GM19239 (cell line): ENCODE measurements around the gene FBXO17.

Experiments
- DNase-seq: peaks from one replicate; pipeline ENCODE4 v3.0.0; 2011; ENCODE audit warnings: low spot score; ENCODE audit not compliant: insufficient read length
- FAIRE-seq: peaks from 2 replicates; lab custom pipeline; 2011; peaks lifted over from hg19 to GRCh38; lab: Jason Lieb, UNC

Gene FBXO17

DNA sequence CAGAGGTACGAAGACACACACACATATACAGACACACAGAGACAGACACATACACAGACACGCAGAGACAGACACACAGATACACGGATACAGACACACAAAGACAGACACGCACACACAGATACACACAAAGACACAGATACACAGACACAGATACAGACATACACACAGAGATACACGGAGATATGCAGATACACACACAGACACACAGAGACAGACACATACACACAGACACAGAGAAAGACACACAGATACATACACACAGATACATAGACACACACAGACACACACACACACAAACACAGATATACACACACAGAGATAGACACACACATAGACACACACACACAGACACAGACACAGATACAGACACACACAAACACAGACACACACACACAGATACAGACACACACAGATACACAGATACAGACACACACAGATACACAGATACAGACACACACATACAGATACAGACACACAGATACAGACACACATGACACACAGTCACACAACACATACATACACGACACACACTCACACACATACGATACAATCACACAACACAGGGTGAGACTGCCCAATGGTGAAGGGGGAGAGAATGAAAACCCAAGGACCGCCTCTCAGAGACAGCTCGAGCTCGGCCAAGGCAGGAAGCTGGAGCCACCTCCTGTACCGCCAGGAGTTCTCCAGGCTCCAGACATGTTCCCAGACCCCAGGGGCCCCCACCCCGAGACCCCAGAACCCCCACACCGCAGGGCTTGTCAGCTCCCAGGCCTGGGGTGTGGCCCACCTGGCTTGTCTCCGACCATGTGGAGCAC is 54.7 kb downstream of the FBXO17 start:
- no peak for DNase-seq
- FAIRE-seq = no peak

DNA sequence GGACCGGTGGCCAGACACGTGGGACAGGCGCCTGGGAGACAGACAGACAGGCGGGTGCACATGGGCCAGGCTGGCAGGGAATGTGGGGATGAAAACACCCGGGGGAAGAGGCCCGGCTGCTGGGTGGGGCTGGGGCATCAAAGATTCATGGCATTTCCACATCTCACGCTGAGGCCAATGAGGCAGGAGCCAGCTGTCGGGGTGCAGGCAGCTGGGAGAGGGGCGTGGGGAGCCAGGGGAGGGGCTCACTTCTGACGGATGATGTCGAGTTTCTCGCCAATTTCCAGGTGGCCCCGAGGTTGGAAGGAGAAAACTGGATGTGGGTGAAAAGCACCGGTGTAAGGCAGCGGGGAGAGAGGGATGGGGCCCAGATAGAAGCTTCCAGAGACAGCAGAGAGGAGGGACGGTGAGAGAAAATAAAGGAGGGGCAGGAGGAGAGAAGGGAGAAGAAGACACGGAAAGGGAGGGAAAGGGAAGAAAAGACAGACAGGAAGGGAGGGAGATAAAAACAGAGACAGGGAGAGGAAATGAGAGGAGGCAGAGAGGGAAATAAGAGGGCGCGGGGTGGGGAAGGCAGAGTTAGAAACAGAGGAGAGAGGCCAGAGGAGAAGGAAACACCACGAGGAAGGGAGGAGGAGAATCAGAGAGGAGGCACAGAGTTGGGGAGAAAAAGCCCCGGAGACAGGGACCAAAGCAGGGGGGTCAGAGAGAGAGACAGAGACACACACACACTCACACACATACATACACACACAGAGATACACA is 55.5 kb downstream of the FBXO17 start:
- DNase-seq (no peak), FAIRE-seq (no peak)

DNA sequence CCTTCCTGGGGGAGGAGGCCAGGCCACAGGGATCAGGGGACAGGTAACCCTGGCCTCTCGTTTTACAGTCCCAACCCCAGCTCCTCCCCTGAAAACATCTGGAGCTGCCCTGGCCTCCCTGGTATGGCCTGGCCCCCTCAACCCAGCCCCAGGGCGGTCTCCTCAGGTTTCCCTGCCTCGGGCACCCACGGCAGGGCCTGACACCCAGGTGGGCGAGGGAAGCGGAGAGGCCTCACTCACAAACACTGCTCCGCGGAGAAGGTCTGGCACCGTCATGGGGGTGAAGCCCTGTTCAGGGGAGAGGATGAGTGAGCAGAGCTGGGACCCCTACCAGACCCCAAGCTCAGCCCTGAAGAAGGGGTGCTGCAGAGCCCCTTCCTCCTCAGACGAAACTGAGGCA is 57.0 kb downstream of the FBXO17 start:
- FAIRE-seq (no peak), DNase-seq (no peak)

DNA sequence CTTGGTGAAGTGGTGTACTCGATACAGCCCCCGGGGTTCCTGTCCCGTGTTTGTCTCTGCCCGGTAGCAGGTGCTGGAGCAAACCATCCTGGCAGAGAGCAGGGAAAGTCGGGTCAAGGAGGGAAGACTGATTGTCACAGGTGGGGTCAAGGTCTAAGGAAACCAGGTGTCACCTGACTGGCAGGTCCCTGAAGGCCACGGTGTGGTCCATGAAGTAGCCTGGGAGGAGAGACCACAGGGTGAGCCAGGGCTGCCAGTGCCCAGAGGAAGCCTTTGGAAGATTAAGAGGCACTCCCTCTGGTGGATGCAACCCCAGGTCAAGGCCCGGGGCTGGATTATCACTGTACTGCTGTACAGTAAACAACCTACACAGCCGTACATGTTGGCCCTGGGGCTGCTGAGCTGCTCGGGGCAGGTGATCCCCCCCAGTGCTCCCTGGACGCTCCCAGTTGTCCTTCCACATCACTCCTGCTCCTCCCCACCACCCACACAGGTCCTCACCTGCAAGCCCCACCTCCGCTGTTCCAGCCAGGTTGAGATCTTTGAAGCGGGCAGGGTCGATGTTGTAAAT is 57.5 kb downstream of the FBXO17 start:
- FAIRE-seq = no peak
- no peak for DNase-seq

DNA sequence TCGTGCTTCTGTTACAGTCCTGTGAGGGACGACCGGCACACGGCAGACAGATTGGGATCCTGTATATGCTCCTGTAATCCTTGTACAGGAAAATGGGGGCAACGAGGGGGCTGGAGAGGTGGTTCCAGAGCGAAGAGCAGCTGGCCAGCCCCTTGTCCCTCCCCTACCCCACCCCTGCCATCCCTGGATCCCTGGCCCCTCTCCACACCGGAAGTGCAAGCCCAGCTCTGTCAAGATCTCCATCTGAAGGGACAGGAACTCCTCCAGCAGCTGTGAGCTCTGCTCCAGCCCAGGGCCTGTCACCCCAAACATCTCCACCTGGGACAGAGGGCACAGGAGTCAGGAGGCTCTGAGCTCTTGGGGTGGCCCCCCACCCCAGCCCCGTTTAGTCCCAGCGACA is 58.0 kb downstream of the FBXO17 start:
- FAIRE-seq (no peak), DNase-seq (no peak)

DNA sequence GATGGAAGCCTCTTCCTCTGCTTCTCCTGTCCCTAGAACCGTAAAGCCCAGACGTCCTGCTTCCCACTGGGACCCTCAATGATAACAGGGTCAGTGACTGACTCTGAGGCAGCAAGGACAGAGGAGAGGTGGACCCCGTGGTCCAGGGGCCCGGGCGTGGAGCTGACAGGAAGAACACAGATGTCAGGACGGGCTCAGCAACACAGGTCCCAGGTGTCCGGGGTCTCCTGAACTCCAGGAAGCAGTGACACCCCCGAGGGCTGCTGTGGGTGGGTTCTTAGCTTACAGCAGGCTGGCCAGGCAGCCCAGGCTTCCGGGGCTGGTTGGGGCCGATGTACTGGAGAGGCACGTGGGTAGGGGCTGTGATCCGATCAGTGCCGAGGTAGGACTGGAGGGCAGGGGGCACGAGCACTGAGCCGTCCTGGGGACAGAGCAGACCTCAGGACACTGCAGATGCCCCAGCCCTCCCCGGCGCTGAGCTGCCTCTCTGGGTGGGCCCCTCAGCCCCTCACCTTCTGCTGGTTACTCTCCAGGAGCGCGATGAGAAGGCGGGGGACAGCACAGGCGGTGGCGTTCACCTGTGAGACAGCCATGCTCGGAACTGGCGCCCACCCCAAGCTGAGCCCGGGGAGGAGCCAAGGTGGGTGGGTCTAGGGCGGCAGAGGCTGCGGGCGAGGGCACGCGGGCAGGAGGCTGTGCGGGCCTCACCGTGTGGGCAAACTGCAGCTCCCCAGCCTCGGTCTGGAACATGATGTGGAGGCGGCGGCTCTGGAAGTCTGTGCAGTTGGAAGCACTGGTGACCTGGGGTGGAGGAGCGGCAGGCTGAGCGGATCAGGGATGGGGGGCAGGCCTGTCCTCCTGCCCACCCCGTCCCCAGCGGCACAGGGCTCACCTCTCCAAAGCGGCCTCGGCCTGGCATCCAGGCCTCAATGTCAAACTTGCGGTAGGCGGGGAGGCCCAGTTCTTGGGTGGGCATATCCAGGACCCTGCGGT is 59.9 kb downstream of the FBXO17 start:
- DNase-seq (no peak), FAIRE-seq (no peak)

DNA sequence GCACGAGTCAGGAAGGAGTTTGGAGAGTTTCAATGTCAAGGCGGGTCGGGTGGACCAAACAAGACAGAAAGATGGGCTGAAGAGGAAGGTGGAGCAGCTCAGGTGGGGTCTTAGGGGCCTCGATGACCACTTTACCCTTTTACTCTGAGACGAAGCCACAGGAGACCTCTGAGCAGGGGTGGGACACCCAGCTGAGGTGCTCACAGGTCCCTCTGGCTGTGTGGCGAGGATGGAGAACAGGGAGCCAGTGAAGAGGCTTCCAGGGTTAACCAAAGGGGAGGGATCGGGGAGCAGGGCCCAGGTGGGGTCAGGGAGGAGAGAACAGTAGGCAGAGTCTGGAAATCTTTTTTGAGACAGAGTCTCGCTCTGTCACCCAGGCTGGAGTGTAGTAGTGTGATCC is 61.6 kb downstream of the FBXO17 start:
- DNase-seq (no peak), FAIRE-seq (no peak)

DNA sequence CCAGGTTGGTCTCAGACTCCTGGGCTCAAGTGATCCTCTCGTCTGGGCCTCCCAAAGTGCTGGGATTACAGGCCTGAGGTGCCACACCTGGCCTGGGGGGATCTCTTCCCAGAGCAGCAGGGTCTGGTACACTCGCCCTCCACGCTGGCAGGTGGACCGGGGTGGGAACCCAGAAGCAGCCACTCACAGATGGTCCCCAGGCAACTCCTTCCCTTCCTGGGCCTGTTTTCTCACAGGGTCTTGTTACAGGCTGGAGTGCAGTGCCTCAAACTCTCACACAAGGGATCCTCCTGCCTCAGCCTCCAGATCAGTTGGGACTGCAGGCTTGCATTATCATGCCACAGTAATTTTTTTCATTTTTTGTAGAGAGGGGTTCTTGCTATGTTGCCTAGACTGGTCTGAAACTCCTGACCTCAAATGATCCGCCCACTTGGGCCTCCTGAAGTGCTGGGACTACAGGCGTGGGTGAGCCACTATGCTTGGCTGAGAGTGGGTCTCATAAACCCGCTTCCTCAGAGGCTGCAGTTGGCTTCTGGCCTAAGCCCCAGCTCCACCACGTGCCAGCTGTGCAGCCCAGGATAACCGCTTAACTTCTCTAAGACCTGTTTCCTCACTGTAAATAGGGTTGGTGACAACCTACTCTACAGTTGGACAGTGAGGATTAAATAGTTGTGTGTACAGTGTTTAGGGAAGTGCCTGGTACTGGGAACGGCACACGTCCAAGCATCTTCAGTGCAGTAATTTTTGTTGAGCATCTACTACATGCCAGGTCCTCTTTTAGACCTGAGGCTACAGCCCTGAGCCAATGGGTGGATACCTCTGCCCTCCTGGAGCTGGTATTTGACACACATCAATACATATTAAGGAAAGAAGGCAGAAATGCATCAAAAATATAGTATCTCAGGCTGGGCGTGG is 62.7 kb downstream of the FBXO17 start:
- DNase-seq (no peak), FAIRE-seq (no peak)

DNA sequence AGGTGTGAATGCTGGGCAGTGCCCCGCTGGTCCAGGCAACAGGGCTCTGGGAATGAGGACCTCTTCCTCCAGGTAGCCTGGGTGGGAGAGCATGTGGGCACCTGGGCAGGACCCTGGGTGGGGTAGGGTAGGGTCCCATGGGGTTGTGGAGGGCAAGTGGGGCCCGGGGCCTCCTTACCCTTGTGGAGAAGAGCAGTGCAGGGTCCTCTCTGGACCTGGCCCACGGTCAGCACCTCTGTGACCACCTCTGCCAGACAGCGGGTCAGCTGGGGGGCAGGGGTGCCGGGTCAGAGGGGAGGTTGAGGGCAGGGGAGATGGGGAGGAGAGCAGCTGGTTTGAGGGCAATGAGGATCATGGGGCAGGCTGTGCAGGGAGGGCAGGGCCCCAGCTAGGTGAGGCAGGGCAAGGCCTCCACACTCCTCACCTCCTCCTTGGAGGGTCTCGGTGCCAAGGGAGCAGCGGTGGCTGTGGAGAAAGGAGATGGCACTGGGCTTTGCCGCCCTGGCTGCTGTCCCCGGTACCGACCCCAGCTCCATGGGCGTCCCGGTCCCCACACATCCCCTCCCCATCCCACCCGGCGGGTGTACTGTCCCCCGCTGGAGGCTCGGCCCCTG is 64.0 kb downstream of the FBXO17 start:
- DNase-seq (no peak), FAIRE-seq (no peak)

DNA sequence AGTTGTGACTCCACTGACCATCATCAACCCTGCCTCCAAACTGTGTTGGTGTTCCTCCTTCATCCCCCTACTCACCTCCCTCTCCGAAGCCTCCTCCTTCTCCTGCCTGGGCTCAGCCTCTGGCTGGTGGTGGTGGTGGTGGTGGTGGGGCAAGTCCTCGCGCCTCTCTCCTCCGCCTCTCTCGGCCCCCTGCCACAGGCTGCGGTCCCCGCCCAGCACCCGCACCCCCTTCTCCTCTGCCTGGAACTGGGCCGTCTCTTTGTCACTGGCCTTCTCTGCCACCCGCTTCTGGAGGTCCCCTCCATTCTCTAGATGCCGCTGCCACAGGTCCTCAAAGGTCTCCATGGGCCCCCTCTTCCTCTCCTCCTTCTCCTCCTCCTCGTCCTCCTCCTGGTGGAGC is 65.1 kb downstream of the FBXO17 start:
- DNase-seq (no peak), FAIRE-seq (no peak)

DNA sequence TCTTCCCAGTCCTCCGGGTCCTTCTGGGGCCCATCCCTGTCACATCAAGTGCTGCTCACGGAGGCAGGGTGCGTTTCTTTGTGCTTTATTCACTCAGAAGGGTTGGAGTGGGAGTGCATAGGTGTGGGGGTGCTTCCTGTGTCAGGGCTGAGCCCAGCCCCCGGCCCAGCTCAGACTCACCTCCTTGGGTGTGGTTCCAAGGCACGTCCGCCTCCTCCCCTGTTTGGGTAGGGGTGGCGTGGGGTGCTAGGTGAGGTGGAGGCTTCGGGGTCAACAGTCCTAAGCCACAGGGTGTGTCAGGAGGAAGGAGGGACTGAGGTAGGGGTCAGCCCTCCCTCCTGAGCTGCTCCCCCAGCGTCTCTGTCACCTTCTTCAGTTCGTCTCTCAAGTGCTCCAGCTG is 66.6 kb downstream of the FBXO17 start:
- FAIRE-seq (no peak), DNase-seq (no peak)

DNA sequence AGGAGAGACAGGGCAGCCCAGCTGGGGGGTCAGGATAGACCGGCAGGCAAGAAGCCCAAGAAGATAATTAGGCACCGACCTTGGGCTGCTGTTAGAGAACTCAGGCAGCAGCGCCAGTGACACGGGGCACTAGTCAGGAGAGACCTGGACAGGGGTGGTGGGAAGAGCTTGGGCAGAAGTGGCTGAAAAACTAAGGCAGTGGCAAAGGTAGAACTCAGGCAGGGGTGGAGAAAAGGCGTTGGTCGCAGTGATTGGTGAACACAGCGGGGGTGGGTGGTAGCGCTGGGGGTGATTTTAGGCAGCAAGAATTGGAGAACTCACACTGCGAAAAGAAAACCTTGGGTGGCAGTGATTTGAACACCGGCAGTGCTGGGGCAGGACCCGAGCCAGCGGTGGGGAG is 67.9 kb downstream of the FBXO17 start:
- no peak for FAIRE-seq
- DNase-seq = no peak

DNA sequence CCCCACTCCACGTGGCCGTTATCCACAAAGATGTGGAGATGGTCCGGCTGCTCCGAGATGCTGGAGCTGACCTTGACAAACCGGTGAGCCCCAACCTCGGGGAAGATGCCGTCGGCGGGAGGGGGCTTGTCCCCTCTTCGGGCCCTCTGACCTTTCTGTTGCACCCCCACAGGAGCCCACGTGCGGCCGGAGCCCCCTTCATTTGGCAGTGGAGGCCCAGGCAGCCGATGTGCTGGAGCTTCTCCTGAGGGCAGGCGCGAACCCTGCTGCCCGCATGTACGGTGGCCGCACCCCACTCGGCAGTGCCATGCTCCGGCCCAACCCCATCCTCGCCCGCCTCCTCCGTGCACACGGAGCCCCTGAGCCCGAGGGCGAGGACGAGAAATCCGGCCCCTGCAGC is 68.3 kb downstream of the FBXO17 start:
- DNase-seq (no peak), FAIRE-seq (no peak)

DNA sequence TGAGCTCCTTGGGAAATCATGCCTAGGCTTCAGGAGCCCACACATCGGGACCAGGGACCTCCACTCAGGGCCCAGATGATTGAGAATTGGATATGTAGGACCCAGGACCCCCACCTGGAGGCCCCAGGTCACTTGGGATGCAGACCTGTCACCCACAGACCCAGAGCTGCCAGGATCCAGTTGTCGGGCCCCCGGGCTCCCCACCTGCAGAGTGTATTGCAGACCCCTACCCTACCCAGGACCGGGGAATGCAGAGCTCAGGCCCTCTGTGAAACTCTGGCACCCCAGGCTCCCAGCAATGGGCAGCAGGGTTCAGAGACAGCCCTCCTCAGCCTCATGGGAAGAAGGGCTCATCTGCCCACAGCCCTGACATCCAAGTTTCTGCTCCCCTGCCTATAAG is 69.9 kb downstream of the FBXO17 start:
- FAIRE-seq = no peak

DNA sequence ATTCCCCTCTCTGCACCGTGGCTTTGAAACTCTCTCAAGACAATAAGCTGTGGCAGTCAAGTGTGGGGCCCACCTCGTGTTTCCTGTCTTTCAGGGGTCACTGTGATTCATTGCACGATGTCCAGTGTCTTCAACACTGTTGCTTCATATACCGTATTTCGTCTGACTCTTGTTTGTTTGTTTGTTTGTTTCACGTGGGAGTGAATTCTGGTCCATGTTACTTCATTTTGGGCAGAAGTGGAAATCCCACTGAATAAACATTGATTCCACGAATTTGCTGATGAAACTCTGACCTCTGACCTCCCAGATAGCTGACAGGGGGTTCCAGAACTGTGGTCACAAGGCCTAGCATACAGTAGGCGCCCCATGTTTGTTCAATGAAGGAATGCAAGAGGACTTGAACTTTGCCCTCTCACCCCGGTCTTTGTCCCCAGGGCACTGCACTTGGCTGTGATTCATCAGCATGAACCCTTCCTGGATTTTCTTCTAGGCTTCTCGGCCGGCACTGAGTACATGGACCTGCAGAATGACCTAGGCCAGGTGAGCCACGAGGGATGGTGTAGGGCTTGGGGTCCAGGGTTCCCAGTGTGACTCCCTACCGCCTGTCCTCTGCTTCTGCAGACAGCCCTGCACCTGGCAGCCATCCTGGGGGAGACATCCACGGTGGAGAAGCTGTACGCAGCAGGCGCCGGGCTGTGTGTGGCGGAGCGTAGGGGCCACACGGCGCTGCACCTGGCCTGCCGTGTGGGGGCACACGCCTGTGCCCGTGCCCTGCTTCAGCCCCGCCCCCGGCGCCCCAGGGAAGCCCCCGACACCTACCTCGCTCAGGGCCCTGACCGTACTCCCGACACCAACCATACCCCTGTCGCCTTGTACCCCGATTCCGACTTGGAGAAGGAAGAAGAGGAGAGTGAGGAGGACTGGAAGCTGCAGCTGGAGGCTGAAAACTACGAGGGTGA is 70.7 kb downstream of the FBXO17 start:
- FAIRE-seq (no peak), DNase-seq (no peak)

More for the DNA sequence above, 69.9 kb downstream of the FBXO17 start:
- no peak for DNase-seq

DNA sequence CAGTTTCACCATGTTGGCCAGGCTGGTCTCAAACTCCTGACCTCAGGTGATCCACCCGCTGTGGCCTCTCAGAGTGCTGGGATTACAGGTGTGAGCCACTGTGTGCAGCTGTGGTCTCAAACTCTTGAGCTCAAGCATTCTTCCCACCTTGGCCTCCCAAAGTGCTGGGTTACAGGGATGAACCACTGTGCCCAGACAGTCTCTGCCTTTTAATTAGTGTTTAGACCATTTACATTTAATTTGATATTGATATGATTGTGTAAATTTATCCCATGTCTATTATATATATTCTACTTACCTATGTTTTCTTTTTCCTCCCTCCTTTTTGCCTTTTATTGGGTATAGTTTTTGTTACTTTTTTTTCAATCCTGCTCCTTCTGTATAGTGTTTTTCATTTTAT is 73.9 kb downstream of the FBXO17 start:
- FAIRE-seq (no peak), DNase-seq (no peak)

DNA sequence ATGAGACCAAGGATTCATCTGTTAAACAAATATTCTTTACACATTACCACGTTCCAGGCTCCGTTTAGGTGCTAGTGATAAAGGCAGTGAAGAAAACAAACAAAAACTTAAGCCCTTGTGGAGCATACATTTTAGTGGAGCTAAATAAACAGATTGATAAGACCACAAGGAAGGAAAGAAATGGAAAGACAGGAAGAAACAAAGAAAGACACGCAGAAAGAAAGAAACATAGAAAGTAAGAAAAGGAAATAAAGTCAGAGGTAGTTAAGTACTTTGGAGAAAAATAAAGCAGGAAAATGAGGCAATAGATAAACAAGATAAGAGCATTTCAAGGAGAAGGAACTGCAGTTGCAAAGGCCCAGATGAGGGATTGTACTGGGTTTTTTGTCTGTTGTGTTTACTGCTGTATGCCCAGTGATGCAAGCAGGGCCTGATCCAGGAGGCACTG is 74.8 kb downstream of the FBXO17 start:
- FAIRE-seq (no peak), DNase-seq (no peak)

DNA sequence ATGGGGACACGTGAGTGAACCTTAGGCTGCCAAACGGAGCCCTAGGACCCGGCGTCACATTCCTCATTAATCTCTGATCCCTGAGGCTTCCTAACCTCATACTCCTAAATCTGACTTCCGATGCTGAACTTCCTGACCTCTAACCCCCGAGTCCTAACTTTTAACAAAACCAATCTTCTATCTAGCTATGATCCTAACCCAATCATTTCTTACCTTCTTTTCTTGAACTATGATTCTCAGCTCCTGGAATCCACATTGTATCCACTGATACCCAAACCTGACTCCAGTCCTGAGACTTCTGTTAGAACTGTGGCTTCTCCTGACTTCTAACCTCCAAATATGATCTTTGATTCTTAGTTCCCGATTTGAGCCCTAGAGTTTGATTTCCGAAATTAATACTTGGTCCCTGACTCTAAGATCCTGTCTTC is 75.3 kb downstream of the FBXO17 start:
- FAIRE-seq = no peak
- DNase-seq = no peak
